Gastroesophageal sphincter (tissue), 4 donors: ENCODE data around the gene HBA2. TPM values are rescaled to one million over a fixed set of nuclear protein-coding genes. Genes with fewer than 3 reads are reported as not detected.

ENCODE experiments used
- ATAC-seq: fragments of 150-250 bp; one replicate; pipeline ENCODE4 v1.9.1; 2016; ENCODE audit warnings: mild to moderate bottlenecking, moderate library complexity
- H3K27ac ChIP-seq, 4 donors: fragments of 200-600 bp; sonication (generic) in 3 of 4; 1 replicate in 3 of 4; 2 replicates in 1 of 4; pipeline ENCODE4 v1.5.1; 2016 to 2019
- H3K27me3 ChIP-seq: fragments of 200-600 bp; sonication (generic); one replicate; pipeline ENCODE4 v1.5.1; 2019
- H3K36me3 ChIP-seq, 2 donors: fragments of 200-600 bp; sonication (generic); one replicate each; pipeline ENCODE4 v1.5.1; 2019; ENCODE audit warnings: control low read depth in 1 of 2
- H3K4me1 ChIP-seq, 3 donors: fragments of 200-600 bp; sonication (generic); 1 replicate in 2 of 3; 2 replicates in 1 of 3; pipeline ENCODE4 v1.5.1; 2016 to 2019; ENCODE audit warnings: control low read depth in 2 of 3
- H3K4me3 ChIP-seq, 2 donors: fragments of 200-600 bp; sonication (generic); one replicate each; pipeline ENCODE4 v1.5.1; 2019; ENCODE audit warnings: mild to moderate bottlenecking in 1 of 2, moderate library complexity in 1 of 2
- H3K9me3 ChIP-seq, 3 donors: fragments of 200-600 bp; sonication (generic); one replicate each; pipeline ENCODE4 v1.5.1; 2017 to 2019; ENCODE audit warnings: control low read depth in 2 of 3
- CTCF ChIP-seq, 4 experiments: fragments of 200-600 bp in 2 of 4; fragments of 450-650 bp in 2 of 4; sonication (generic) in 1 of 4; IDR thresholded peaks; one replicate each; pipeline ENCODE4 v1.5.1; 2017 to 2019; ENCODE audit warnings: antibody characterized with exemption in 4 of 4, mild to moderate bottlenecking in 2 of 4, moderate library complexity in 2 of 4
- EP300 ChIP-seq: sonication (generic); formaldehyde crosslinking; IDR thresholded peaks from one replicate; pipeline ENCODE4 v1.6.1; 2017; ENCODE audit warnings: antibody characterized with exemption, mild to moderate bottlenecking
- POLR2A ChIP-seq, 2 donors: fragments of 450-650 bp; IDR thresholded peaks; one replicate each; pipeline ENCODE4 v1.6.1; 2017; ENCODE audit warnings: antibody characterized with exemption in 2 of 2, mild to moderate bottlenecking in 2 of 2, moderate library complexity in 1 of 2
- POLR2AphosphoS5 ChIP-seq: sonication (generic); formaldehyde crosslinking; IDR thresholded peaks from one replicate; pipeline ENCODE4 v1.6.1; 2017; ENCODE audit warnings: antibody characterized with exemption
- WGBS, 2 donors: methylation state at CpG; one replicate each; pipeline ENCODE4 v1.1.5; 2018; ENCODE audit warnings: low coverage in 1 of 2; 5-methylcytosine and 5-hydroxymethylcytosine counted together
- total RNA-seq, 4 donors: library from RNA; depleted of rRNA; stranded (reverse); fragments of >200 nt; gene quantifications; one replicate each; pipeline ENCODE4 v1.1.0, GENCODE V29; 2016

HBA2 gene
- total RNA-seq, 4 donors from 2014 or later = 40.9 to 72.6 (median 57.7) TPM; not detected in 1

- Histone ChIP-seq H3K27me3 (peaks cover 74% of the 10 kb centered on the region), H3K27ac (no peak overlapping the region), H3K4me3 (peak overlapping the region in 1 of 2 donors; percentile 18), H3K4me1 (peaks cover 0 to 21% (median 16%) of the 10 kb centered on the region in 3 donors), H3K36me3 (no peaks in the 10 kb centered on the region), H3K9me3 (no peaks in the 10 kb centered on the region)
- no peak for ATAC-seq
- WGBS, 2 donors = 0% methylated on average over 16 of the region's 77 CpGs; no CpG with 5 or more reads in 1 of the 2 donors
- TF ChIP-seq EP300 (no peak), POLR2A (IDR thresholded peaks at IDR 0.05) (no peak), POLR2AphosphoS5 (no peak), CTCF (IDR thresholded peaks at IDR 0.05) (no peak)
Observed at GRCh38 chr16:164827-165538, 7.7 kb upstream of the HBA2 start.

GRCh38 chr16:165539-166374 is 6.9 kb upstream of the HBA2 start, which contains the start of gene HBM:
Gene HBM, plus strand, starts transcription at chr16:165978. Its CDS starts 20 bp downstream, at chr16:165998.
- H3K9me3 ChIP-seq = no peaks in the 10 kb centered on the region
- TF ChIP-seq CTCF (IDR thresholded peaks at IDR 0.05) (no peak), POLR2A (IDR thresholded peaks at IDR 0.05) (no peak), EP300 (no peak), POLR2AphosphoS5 (no peak)
- ATAC-seq = no peak
- H3K27ac ChIP-seq = no peak within 1 kb of the TSS
- peaks cover 79% of the 10 kb centered on the region for H3K27me3 ChIP-seq
- peaks cover 0 to 21% (median 16%) of the 10 kb centered on the region in 3 donors for H3K4me1 ChIP-seq
- peak within 1 kb of the TSS in 1 of 2 donors; percentile 18 for H3K4me3 ChIP-seq
- no peaks in the 10 kb centered on the region for H3K36me3 ChIP-seq
- no CpG with 5 or more reads among the region's 75 CpGs for WGBS, 2 donors

GRCh38 chr16:166375-167121 is 6.1 kb upstream of the HBA2 start:
- peaks cover 0 to 21% (median 16%) of the 10 kb centered on the region in 3 donors for H3K4me1 ChIP-seq
- 2 to 10% methylated on average over 3 to 8 of the region's 45 CpGs for WGBS, 2 donors
- H3K36me3 ChIP-seq = no peaks in the 10 kb centered on the region
- H3K27ac ChIP-seq = no peak overlapping the region
- H3K9me3 ChIP-seq = no peaks in the 10 kb centered on the region
- H3K4me3 ChIP-seq = peak overlapping the region in 1 of 2 donors; percentile 10
- peaks cover 80% of the 10 kb centered on the region for H3K27me3 ChIP-seq
- ATAC-seq = no peak
- no peak for TF ChIP-seq POLR2AphosphoS5
- TF ChIP-seq EP300 = no peak
- TF ChIP-seq POLR2A (IDR thresholded peaks at IDR 0.05) = no peak
- TF ChIP-seq CTCF (IDR thresholded peaks at IDR 0.05) = no peak

- WGBS, 2 donors = 0% methylated on average over 3 to 4 of the region's 11 CpGs
- Histone ChIP-seq H3K27ac (no peak overlapping the region), H3K36me3 (no peaks in the 10 kb centered on the region), H3K4me3 (no peak overlapping the region), H3K27me3 (peaks cover 80% of the 10 kb centered on the region), H3K4me1 (peaks cover 0 to 21% (median 16%) of the 10 kb centered on the region in 3 donors), H3K9me3 (no peaks in the 10 kb centered on the region)
- ATAC-seq = no peak
- TF ChIP-seq CTCF (IDR thresholded peaks at IDR 0.05) (no peak), EP300 (no peak), POLR2A (IDR thresholded peaks at IDR 0.05) (no peak), POLR2AphosphoS5 (no peak)
Observed at GRCh38 chr16:167122-167690, 5.5 kb upstream of the HBA2 start.
